Measurements from ENCODE around the gene GREB1.

GREB1 gene

DNA sequence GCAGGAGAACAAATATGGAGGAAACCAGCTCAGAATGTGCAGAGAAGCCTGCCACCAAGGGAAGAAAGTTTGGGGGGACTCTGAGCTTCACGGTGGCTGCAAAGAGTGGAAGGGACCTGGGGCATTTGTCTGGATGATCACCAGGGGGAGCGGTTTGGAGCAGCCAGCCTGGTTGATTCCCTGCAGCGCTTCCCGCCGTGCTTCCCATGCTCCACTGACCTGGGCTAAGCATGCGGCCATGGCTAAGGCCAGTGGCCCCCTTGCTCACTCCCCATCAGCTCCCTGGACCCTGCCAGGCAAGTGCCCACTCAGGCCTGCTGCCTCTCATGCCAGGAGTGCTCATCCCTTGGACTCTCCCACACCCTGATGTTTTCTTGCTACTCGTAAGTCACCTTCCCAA lies 109.1 kb downstream of the GREB1 start:
- Histone ChIP-seq H3K4me1 (ENCODE audit: insufficient read depth, low read length) (no peaks in the 10 kb centered on the region), H3K27ac (ENCODE audit: low read length) (no peak overlapping the region), H3K27me3 (ENCODE audit: insufficient read depth, low read length) (no peaks in the 10 kb centered on the region), H3K9me3 (ENCODE audit: insufficient read depth, low read depth, low read length) (no peaks in the 10 kb centered on the region), H3K9ac (ENCODE audit: low read depth, low read length) (no peak overlapping the region), H3K36me3 (ENCODE audit: insufficient read depth, low read depth, low read length) (peaks cover 36% of the 10 kb centered on the region; the same call in 1 of the 2 replicates), H3K4me3 (ENCODE audit: low read length) (no peak overlapping the region)

GRCh38 chr2:11644293-11644692 lies 110.4 kb downstream of the GREB1 start:
- Histone ChIP-seq H3K9me3 (ENCODE audit: insufficient read depth, low read depth, low read length) (no peaks in the 10 kb centered on the region), H3K27me3 (ENCODE audit: insufficient read depth, low read length) (no peaks in the 10 kb centered on the region)

DNA sequence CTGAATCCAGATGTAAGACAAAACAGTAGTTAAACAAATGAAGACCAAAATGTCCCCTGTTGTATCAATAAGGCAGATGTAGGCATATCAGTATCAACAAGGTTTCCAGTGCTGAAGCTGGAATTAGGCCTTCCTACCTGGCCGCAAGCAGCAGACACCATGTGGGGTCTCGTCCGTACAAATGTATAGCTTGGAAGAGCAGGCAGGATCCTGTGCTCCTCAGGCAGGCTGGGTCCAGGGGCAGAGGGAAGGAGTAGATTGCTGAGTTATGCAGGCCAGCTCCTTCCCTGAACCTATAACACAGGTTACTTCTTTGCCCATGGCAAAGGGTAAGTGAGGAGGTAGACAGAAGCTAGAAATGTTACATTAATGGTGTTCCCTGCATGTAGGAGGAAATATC lies 112.7 kb downstream of the GREB1 start:
- Histone ChIP-seq H3K4me1 (ENCODE audit: insufficient read depth, low read length) (no peaks in the 10 kb centered on the region), H3K9ac (ENCODE audit: low read depth, low read length) (no peak overlapping the region), H3K4me3 (ENCODE audit: low read length) (no peak overlapping the region), H3K27me3 (ENCODE audit: insufficient read depth, low read length) (no peaks in the 10 kb centered on the region), H3K9me3 (ENCODE audit: insufficient read depth, low read depth, low read length) (no peaks in the 10 kb centered on the region), H3K36me3 (ENCODE audit: insufficient read depth, low read depth, low read length) (peaks cover 11% of the 10 kb centered on the region; the same call in 1 of the 2 replicates), H3K27ac (ENCODE audit: low read length) (no peak overlapping the region)

More at GRCh38 chr2:11644293-11644692, 110.4 kb downstream of the GREB1 start:
- Histone ChIP-seq H3K9ac (ENCODE audit: low read depth, low read length) (no peak overlapping the region), H3K4me3 (ENCODE audit: low read length) (no peak overlapping the region), H3K36me3 (ENCODE audit: insufficient read depth, low read depth, low read length) (peaks cover 25% of the 10 kb centered on the region; the same call in 1 of the 2 replicates), H3K4me1 (ENCODE audit: insufficient read depth, low read length) (no peaks in the 10 kb centered on the region), H3K27ac (ENCODE audit: low read length) (no peak overlapping the region)

DNA sequence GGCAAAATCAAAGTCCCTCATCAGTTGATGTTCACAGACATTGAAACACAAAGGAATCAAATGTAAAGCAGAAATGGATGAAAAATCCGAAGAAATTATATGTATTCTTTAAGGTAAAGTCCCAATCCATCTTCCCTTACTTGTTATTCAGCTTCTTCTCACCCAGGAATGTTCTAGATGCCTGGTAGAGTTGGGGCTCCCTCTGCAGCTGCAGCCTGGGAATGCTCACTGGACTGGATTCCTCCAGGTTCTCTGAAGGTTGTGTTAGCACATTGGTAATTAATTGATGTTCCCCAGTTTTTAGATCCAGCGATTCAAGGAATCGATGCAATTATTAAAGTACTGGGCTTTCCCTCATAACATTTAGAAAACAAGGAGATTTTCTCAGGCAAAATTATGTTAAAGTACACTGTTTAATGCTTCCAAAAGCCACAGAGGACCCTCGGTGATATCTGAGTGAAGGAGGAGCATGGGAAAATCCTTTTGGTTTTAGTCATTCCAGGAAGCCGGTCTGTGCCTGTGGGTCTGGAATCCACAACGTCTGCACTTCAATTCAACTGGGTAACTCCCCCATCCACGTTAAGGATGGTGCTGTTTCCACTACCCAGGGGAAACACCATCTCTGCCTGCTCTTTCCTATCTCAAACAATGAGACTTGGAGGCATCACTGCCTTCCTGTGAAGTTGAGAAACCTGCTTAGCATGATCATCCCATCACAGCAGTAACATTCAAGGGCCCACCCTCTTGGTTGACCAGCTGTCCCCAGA lies 114.2 kb downstream of the GREB1 start:
- no peaks in the 10 kb centered on the region for H3K4me1 ChIP-seq (ENCODE audit: insufficient read depth, low read length)
- H3K27me3 ChIP-seq (ENCODE audit: insufficient read depth, low read length) = no peaks in the 10 kb centered on the region
- H3K27ac ChIP-seq (ENCODE audit: low read length) = no peak overlapping the region
- no peak overlapping the region for H3K9ac ChIP-seq (ENCODE audit: low read depth, low read length)
- H3K9me3 ChIP-seq (ENCODE audit: insufficient read depth, low read depth, low read length) = no peaks in the 10 kb centered on the region
- H3K4me3 ChIP-seq (ENCODE audit: low read length) = no peak overlapping the region
- peaks cover 11% of the 10 kb centered on the region; the same call in 1 of the 2 replicates for H3K36me3 ChIP-seq (ENCODE audit: insufficient read depth, low read depth, low read length)

GRCh38 chr2:11649093-11649492 lies 115.2 kb downstream of the GREB1 start:
- no peaks in the 10 kb centered on the region for H3K27me3 ChIP-seq (ENCODE audit: insufficient read depth, low read length)
- H3K4me1 ChIP-seq (ENCODE audit: insufficient read depth, low read length) = no peaks in the 10 kb centered on the region
- no peak overlapping the region for H3K9ac ChIP-seq (ENCODE audit: low read depth, low read length)
- H3K9me3 ChIP-seq (ENCODE audit: insufficient read depth, low read depth, low read length) = no peaks in the 10 kb centered on the region
- H3K36me3 ChIP-seq (ENCODE audit: insufficient read depth, low read depth, low read length) = peaks cover under 1% of the 10 kb centered on the region; the same call in 1 of the 2 replicates
- H3K4me3 ChIP-seq (ENCODE audit: low read length) = no peak overlapping the region
- no peak overlapping the region for H3K27ac ChIP-seq (ENCODE audit: low read length)

DNA sequence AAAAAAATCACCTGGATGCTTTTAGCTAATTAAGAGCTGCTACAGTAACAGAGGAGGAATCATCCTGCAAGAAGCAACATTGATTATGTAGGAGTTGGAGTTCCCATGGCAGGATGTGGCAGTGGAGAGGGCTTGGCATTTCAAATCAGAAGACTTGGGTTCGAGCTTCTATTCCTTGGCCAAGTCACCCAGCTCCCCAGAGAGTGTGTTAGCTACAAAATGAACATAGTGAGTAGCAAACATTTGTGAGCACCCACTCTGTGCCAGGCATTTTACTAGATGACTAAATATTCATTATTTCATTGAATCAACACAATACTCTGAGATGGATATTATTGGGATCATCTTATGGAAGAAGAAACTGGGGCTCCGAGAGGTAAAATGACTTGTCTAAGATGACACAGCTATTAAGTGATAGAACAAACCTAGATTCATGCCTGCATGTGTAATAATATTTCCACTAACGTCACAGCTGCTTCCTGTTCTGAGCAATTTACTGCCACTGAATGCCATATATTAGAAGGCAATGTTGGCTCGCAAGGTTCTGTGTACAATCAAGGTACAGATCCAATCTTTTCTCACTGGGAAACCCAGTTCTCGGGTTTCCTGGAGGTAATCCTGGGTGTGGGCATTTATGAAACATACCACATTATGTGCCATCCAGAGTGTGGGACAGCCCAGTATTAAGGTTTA lies 118.2 kb downstream of the GREB1 start:
- Histone ChIP-seq H3K9me3 (ENCODE audit: insufficient read depth, low read depth, low read length) (no peaks in the 10 kb centered on the region), H3K36me3 (ENCODE audit: insufficient read depth, low read depth, low read length) (no peaks in the 10 kb centered on the region), H3K9ac (ENCODE audit: low read depth, low read length) (no peak overlapping the region), H3K27me3 (ENCODE audit: insufficient read depth, low read length) (no peaks in the 10 kb centered on the region), H3K4me3 (ENCODE audit: low read length) (no peak overlapping the region), H3K4me1 (ENCODE audit: insufficient read depth, low read length) (no peaks in the 10 kb centered on the region), H3K27ac (ENCODE audit: low read length) (no peak overlapping the region)

- Histone ChIP-seq H3K9me3 (ENCODE audit: insufficient read depth, low read depth, low read length) (no peaks in the 10 kb centered on the region), H3K36me3 (ENCODE audit: insufficient read depth, low read depth, low read length) (no peaks in the 10 kb centered on the region), H3K4me3 (ENCODE audit: low read length) (no peak overlapping the region), H3K27ac (ENCODE audit: low read length) (no peak overlapping the region), H3K9ac (ENCODE audit: low read depth, low read length) (no peak overlapping the region), H3K27me3 (ENCODE audit: insufficient read depth, low read length) (no peaks in the 10 kb centered on the region), H3K4me1 (ENCODE audit: insufficient read depth, low read length) (no peaks in the 10 kb centered on the region)
These were observed 118.7 kb downstream of the GREB1 start for GRCh38 chr2:11652553-11652952.

DNA sequence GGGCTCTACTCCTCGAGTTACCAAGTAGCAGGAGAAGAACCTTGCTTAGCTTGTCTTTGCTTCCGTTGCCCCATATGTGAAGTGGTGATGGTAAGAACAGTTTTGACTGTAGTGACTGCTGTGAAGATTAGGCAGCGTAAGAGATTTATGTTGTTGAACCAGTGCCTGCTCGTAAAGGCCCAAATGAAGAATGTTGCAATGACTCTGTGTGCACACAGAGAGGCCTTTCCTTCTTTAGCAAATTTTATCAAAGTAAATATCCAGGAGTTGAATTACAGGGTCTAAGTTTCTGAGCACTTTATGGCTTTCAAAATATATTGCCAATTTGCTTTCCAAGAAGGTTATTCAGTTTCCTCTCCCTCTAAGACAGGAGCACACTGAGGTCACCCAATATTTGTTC lies 121.7 kb downstream of the GREB1 start:
- Histone ChIP-seq H3K27me3 (ENCODE audit: insufficient read depth, low read length) (no peaks in the 10 kb centered on the region), H3K27ac (ENCODE audit: low read length) (no peak overlapping the region), H3K4me1 (ENCODE audit: insufficient read depth, low read length) (no peaks in the 10 kb centered on the region), H3K4me3 (ENCODE audit: low read length) (no peak overlapping the region), H3K9ac (ENCODE audit: low read depth, low read length) (no peak overlapping the region), H3K9me3 (ENCODE audit: insufficient read depth, low read depth, low read length) (no peaks in the 10 kb centered on the region), H3K36me3 (ENCODE audit: insufficient read depth, low read depth, low read length) (no peaks in the 10 kb centered on the region)

- no peak overlapping the region for H3K4me3 ChIP-seq (ENCODE audit: low read length)
- H3K4me1 ChIP-seq (ENCODE audit: insufficient read depth, low read length) = no peaks in the 10 kb centered on the region
- no peaks in the 10 kb centered on the region for H3K9me3 ChIP-seq (ENCODE audit: insufficient read depth, low read depth, low read length)
- H3K27ac ChIP-seq (ENCODE audit: low read length) = no peak overlapping the region
- no peaks in the 10 kb centered on the region for H3K27me3 ChIP-seq (ENCODE audit: insufficient read depth, low read length)
- no peak overlapping the region for H3K9ac ChIP-seq (ENCODE audit: low read depth, low read length)
- H3K36me3 ChIP-seq (ENCODE audit: insufficient read depth, low read depth, low read length) = no peaks in the 10 kb centered on the region
These were observed 122.4 kb downstream of the GREB1 start for GRCh38 chr2:11656252-11656651.

GRCh38 chr2:11656671-11657101 lies 122.8 kb downstream of the GREB1 start:
- Histone ChIP-seq H3K9ac (ENCODE audit: low read depth, low read length) (no peak overlapping the region), H3K4me3 (ENCODE audit: low read length) (no peak overlapping the region), H3K27ac (ENCODE audit: low read length) (no peak overlapping the region), H3K4me1 (ENCODE audit: insufficient read depth, low read length) (no peaks in the 10 kb centered on the region), H3K36me3 (ENCODE audit: insufficient read depth, low read depth, low read length) (no peaks in the 10 kb centered on the region), H3K9me3 (ENCODE audit: insufficient read depth, low read depth, low read length) (no peaks in the 10 kb centered on the region), H3K27me3 (ENCODE audit: insufficient read depth, low read length) (no peaks in the 10 kb centered on the region)

- Histone ChIP-seq H3K4me1 (ENCODE audit: insufficient read depth, low read length) (no peaks in the 10 kb centered on the region), H3K27ac (ENCODE audit: low read length) (no peak overlapping the region), H3K9me3 (ENCODE audit: insufficient read depth, low read depth, low read length) (no peaks in the 10 kb centered on the region), H3K27me3 (ENCODE audit: insufficient read depth, low read length) (no peaks in the 10 kb centered on the region), H3K4me3 (ENCODE audit: low read length) (no peak overlapping the region), H3K9ac (ENCODE audit: low read depth, low read length) (no peak overlapping the region), H3K36me3 (ENCODE audit: insufficient read depth, low read depth, low read length) (no peaks in the 10 kb centered on the region)
These were observed 123.3 kb downstream of the GREB1 start for GRCh38 chr2:11657195-11657594.

DNA sequence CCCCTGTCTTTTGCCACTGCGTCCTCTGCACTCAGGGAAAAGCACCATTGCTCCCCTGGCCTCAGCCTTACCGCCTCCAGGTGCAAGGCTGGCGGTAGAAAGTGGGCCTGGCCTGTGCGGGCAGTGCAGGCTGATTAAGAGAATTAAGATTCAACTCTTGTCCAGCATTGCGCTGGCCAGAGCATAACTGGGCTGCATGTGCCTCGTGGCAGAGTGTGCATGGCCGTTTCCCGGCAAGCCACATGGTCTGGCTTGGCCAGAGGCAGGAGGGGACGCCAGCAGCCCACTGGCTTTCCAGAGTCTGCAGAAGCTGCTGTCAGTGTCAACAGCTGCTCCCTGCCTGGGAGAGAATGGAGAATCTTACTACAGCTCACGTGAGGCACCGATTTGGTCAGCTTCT lies 123.8 kb downstream of the GREB1 start:
- Histone ChIP-seq H3K36me3 (ENCODE audit: insufficient read depth, low read depth, low read length) (no peaks in the 10 kb centered on the region), H3K27me3 (ENCODE audit: insufficient read depth, low read length) (no peaks in the 10 kb centered on the region), H3K9ac (ENCODE audit: low read depth, low read length) (no peak overlapping the region), H3K27ac (ENCODE audit: low read length) (no peak overlapping the region), H3K9me3 (ENCODE audit: insufficient read depth, low read depth, low read length) (peaks cover under 1% of the 10 kb centered on the region; the same call in 1 of the 2 replicates), H3K4me1 (ENCODE audit: insufficient read depth, low read length) (no peaks in the 10 kb centered on the region), H3K4me3 (ENCODE audit: low read length) (no peak overlapping the region)

All from iPS-20b (cell line).